Kidney (tissue), 14 donors: ENCODE results near the gene FSTL3. TPM values are rescaled to one million over a fixed set of nuclear protein-coding genes. Genes with fewer than 3 reads are reported as not detected.

Experiments
- DNase-seq, 5 donors: peaks; one replicate each; pipeline ENCODE4 v3.0.0-alpha.2; 2013 to 2020
- FAIRE-seq: peaks from 2 replicates; lab custom pipeline; 2012; peaks lifted over from hg19 to GRCh38; lab: Jason Lieb, UNC
- H3K27ac ChIP-seq, 2 donors: one replicate each; pipeline ENCODE4 v1.7.0; 2013; ENCODE audit warnings: low read depth in 2 of 2, low read length in 2 of 2, inconsistent platforms in 1 of 2
- H3K27me3 ChIP-seq: one replicate; pipeline ENCODE4 v1.7.1; 2013; ENCODE audit warnings: low read length, inconsistent platforms; ENCODE audit not compliant: control insufficient read depth, insufficient read depth
- H3K36me3 ChIP-seq, 3 donors: one replicate each; pipeline versions ENCODE4 v1.7.0 to v1.7.1; 2013; ENCODE audit warnings: low read length in 3 of 3, control low read depth in 1 of 3, inconsistent platforms in 1 of 3; ENCODE audit not compliant: insufficient read depth in 3 of 3, control insufficient read depth in 2 of 3
- H3K4me1 ChIP-seq, 3 donors: one replicate each; pipeline versions ENCODE4 v1.7.0 to v1.7.1; 2013; ENCODE audit warnings: low read length in 3 of 3, inconsistent platforms in 1 of 3, low read depth in 1 of 3; ENCODE audit not compliant: control insufficient read depth in 2 of 3, insufficient read depth in 2 of 3
- H3K4me3 ChIP-seq, 3 donors: one replicate each; pipeline versions ENCODE4 v1.7.0 to v1.8.1; 2013; ENCODE audit warnings: low read length in 3 of 3, control low read depth in 1 of 3, inconsistent platforms in 1 of 3
- H3K9ac ChIP-seq, 3 donors: one replicate each; pipeline versions ENCODE4 v1.7.0 to v1.7.1; 2013; ENCODE audit warnings: low read length in 3 of 3, control low read depth in 1 of 3, inconsistent platforms in 1 of 3
- H3K9me3 ChIP-seq, 3 donors: one replicate each; pipeline versions ENCODE4 v1.7.0 to v1.7.1; 2013; ENCODE audit warnings: low read length in 3 of 3, control low read depth in 1 of 3, inconsistent platforms in 1 of 3; ENCODE audit not compliant: control insufficient read depth in 2 of 3, insufficient read depth in 1 of 3
- CTCF ChIP-seq: IDR thresholded peaks from 3 replicates; pipeline ENCODE4 v1.5.1; 2012; ENCODE audit warnings: mild to moderate bottlenecking, moderate library complexity, borderline replicate concordance; ENCODE audit not compliant: insufficient read depth; ENCODE audit errors: extremely low read depth
- intact Hi-C: fragments of 100-400 bp; cut with DNase I; formaldehyde crosslinking; loops from one replicate; pipeline ENCODE4 v1.11.1; 2022
- polyA plus RNA-seq: library from polyadenylated mRNA; stranded (reverse); fragments of 350-450 nt; fragmentation: Illumina TruSeq; extraction: RNeasy Lipid Tissue Mini Kit (QIAGEN cat#74804); gene quantifications from one replicate; pipeline ENCODE4 v1.2.3, GENCODE V29; 2014; ENCODE audit warnings: low read depth, low replicate concordance; ENCODE audit not compliant: insufficient read depth
- total RNA-seq: library from RNA; stranded (reverse); fragmentation: NEBNext Ultra II Directional; extraction: Animal tissue kit (Norgen Biotek cat#: 25700); gene quantifications from one replicate; pipeline ENCODE4 v1.2.1, GENCODE V29; 2021
- donor health status: control.
- donor health status: control.
- donor health status: control.
- donor health status: control.
- donor health status: control.
- donor health status: DM: yes; HTN: yes; CAD: no.
- donor health status: Normal renal cell carcinoma (clear cell type).

The FSTL3 gene
- total and polyA plus RNA-seq, 2 donors from 2014 or later = 23.9 to 63.0 TPM

- Histone ChIP-seq H3K9ac (peak within 1 kb of the TSS in 1 of 3 donors; percentile 51), H3K9me3 (no peaks in the 10 kb centered on the region), H3K36me3 (no peaks in the 10 kb centered on the region), H3K4me3 (peak within 1 kb of the TSS in 1 of 3 donors; percentile 37), H3K27me3 (no peaks in the 10 kb centered on the region), H3K27ac (peak within 1 kb of the TSS; percentile 13 to 67), H3K4me1 (peaks cover 0 to 4% (median 0%) of the 10 kb centered on the region in 3 donors)
- TF ChIP-seq CTCF = no peak
- intact Hi-C loops = no loop called here
- DNase-seq (peak in 4 of 5 donors; percentile 50 to 84 (median 70)), FAIRE-seq (no peak)
Observed at GRCh38 chr19:708154-709143, 32.3 kb downstream of the FSTL3 start, which contains the start of gene PALM. Gene PALM, plus strand, starts transcription at chr19:708935. Its CDS starts 212 bp downstream, at chr19:709147.

- Histone ChIP-seq H3K9ac (peak overlapping the region in 1 of 3 donors; percentile 46), H3K4me1 (peaks cover 0 to under 1% (median 0%) of the 10 kb centered on the region in 3 donors), H3K4me3 (peak overlapping the region in 1 of 3 donors; percentile 37), H3K27ac (peak overlapping the region; percentile 13 to 67), H3K9me3 (no peaks in the 10 kb centered on the region), H3K36me3 (no peaks in the 10 kb centered on the region), H3K27me3 (no peaks in the 10 kb centered on the region)
- DNase-seq (peak in 3 of 5 donors; percentile 61 to 76 (median 76)), FAIRE-seq (no peak)
- TF ChIP-seq CTCF = no peak
- intact Hi-C loops = no loop called here
Observed at GRCh38 chr19:709196-709964, 33.2 kb downstream of the FSTL3 start.

GRCh38 chr19:709965-710571, 33.9 kb downstream of the FSTL3 start:
- peak in 2 of 5 donors; percentile 33 to 77 for DNase-seq
- H3K9me3 ChIP-seq = no peaks in the 10 kb centered on the region
- H3K4me1 ChIP-seq = no peaks in the 10 kb centered on the region
- H3K9ac ChIP-seq = no peak overlapping the region
- no peaks in the 10 kb centered on the region for H3K36me3 ChIP-seq
- peak overlapping the region; percentile 9 to 13 for H3K27ac ChIP-seq
- H3K4me3 ChIP-seq = peak overlapping the region in 1 of 3 donors; percentile 37
- TF ChIP-seq CTCF = no peak
- H3K27me3 ChIP-seq = no peaks in the 10 kb centered on the region
- FAIRE-seq = no peak
- intact Hi-C loops = no loop called here
